HCT116 (cell line): ENCODE measurements around the gene ARSI.

Source experiments
- EGR1 ChIP-seq: IDR thresholded peaks from 2 replicates; pipeline ENCODE4 v1.6.1; 2012; ENCODE audit warnings: low read depth
- MAX ChIP-seq: IDR thresholded peaks from 2 replicates; pipeline ENCODE4 v1.6.1; 2012
- POLR2A ChIP-seq: IDR thresholded peaks from 2 replicates; pipeline ENCODE4 v1.7.0; 2011; ENCODE audit warnings: borderline replicate concordance; ENCODE audit not compliant: insufficient read depth, insufficient read length; ENCODE audit errors: extremely low read depth
- POLR2AphosphoS5 ChIP-seq: IDR thresholded peaks from 2 replicates; pipeline ENCODE4 v1.6.1; 2011; ENCODE audit warnings: mild to moderate bottlenecking, low read depth, low read length, moderate library complexity
- RAD21 ChIP-seq: IDR thresholded peaks from 2 replicates; pipeline ENCODE4 v1.6.1; 2012; ENCODE audit warnings: low read depth, mild to moderate bottlenecking
- REST ChIP-seq: IDR thresholded peaks from 2 replicates; pipeline ENCODE4 v1.6.1; 2012; ENCODE audit warnings: low read depth
- TCF7L2 ChIP-seq: IDR thresholded peaks from 2 replicates; pipeline ENCODE4 v1.7.0; 2011; ENCODE audit warnings: borderline replicate concordance, inconsistent platforms; ENCODE audit not compliant: insufficient read depth, insufficient read length; ENCODE audit errors: extremely low read depth
- TF ChIP-seq, protein P1 (sequence below), 3 experiments: fragments of 200-600 bp in 1 of 3; sonication (generic) in 1 of 3; IDR thresholded peaks in 2 of 3; conservative IDR thresholded peaks in 1 of 3; 2 replicates each; pipeline ENCODE4 v1.5.1; 2012 to 2017; ENCODE audit warnings: low read depth in 2 of 3, low read length in 2 of 3, antibody characterized with exemption in 1 of 3, borderline replicate concordance in 1 of 3, control low read depth in 1 of 3, mild to moderate bottlenecking in 1 of 3, mixed read lengths in 1 of 3, mixed run types in 1 of 3, moderate library complexity in 1 of 3; ENCODE audit not compliant: insufficient read depth in 1 of 3

DNA sequence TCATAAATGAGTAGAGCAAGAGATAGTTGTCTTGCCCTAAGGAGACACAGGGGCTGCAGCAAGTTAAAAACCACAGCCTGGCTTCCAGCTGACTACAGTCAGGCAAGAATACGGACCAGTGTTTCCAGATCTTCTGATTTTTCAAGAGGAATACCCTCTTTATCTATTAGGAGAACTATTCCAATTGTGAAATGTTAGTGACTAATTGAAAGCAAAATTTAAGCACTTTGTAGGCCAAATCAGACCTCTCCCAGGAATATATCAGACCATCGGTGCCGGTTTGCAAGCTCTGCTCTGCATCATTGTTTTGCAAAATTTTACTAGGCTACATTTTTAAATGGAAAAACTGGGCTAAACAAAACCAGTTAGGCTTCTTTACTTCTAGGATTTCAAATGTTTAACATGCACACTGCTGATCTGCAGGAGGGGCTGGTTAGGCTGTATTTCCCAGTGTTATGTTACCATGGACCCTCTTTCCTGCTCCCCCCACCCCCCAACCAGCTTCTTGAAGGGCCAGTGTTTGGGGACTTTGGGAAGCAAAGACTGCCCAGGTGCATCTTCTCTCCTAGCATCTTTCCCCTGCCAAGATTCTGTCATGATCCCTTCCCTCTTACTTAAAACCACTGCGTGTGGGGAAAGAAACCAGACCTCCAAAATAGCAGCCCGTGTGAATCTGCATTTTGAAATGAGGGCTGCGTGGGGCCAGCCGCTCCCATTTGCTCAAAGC is 1.1 kb upstream of the ARSI start:
- TF ChIP-seq TCF7L2 = no peak
- TF ChIP-seq, protein P1, sequence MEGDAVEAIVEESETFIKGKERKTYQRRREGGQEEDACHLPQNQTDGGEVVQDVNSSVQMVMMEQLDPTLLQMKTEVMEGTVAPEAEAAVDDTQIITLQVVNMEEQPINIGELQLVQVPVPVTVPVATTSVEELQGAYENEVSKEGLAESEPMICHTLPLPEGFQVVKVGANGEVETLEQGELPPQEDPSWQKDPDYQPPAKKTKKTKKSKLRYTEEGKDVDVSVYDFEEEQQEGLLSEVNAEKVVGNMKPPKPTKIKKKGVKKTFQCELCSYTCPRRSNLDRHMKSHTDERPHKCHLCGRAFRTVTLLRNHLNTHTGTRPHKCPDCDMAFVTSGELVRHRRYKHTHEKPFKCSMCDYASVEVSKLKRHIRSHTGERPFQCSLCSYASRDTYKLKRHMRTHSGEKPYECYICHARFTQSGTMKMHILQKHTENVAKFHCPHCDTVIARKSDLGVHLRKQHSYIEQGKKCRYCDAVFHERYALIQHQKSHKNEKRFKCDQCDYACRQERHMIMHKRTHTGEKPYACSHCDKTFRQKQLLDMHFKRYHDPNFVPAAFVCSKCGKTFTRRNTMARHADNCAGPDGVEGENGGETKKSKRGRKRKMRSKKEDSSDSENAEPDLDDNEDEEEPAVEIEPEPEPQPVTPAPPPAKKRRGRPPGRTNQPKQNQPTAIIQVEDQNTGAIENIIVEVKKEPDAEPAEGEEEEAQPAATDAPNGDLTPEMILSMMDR (IDR thresholded peaks at IDR 0.05 in 2 of 3, conservative IDR thresholded peaks at IDR 0.05 in 1 of 3; ENCODE audit: borderline replicate concordance in 1 of 3, insufficient read depth in 1 of 3, low read depth in 2 of 3, low read length in 2 of 3) = no peak
- TF ChIP-seq POLR2AphosphoS5 = no peak
- no peak for TF ChIP-seq REST
- no peak for TF ChIP-seq MAX
- no peak for TF ChIP-seq EGR1
- TF ChIP-seq POLR2A = no peak
- no peak for TF ChIP-seq RAD21
